ENCODE results near the gene TRPM2. TPM values are rescaled to one million over a fixed set of nuclear protein-coding genes. Genes with fewer than 3 reads are reported as not detected.

The TRPM2 gene
- total RNA-seq, 6 experiments from 2014 or later: 0.92 to 2.0 (median 1.2) TPM

GRCh38 chr21:44399955-44400790 is 46.8 kb downstream of the TRPM2 start:
- H3K27ac ChIP-seq: no peak overlapping the region
- TF ChIP-seq POLR2A (IDR thresholded peaks at IDR 0.05) (no peak), CTCF (IDR thresholded peaks at IDR 0.05) (no peak)
- WGBS (ENCODE audit: insufficient coverage, low coverage, low lambda C conversion rate, missing lambda C conversion rate): 14% methylated on average over 1 of the region's 25 CpGs
- no peaks in the 10 kb centered on the region for H3K4me1 ChIP-seq
- intact Hi-C loops (cut with DNase I): loop anchor here in 1 of 2 donors (10.0 kb wide), 1 partner anchor 45 kb away; no protein-coding TSS in a partner anchor
- no peaks in the 10 kb centered on the region for H3K9me3 ChIP-seq
- DNase-seq (peak in 1 of 3 donors; percentile 30), ATAC-seq (no peak)
- no peaks in the 10 kb centered on the region for H3K36me3 ChIP-seq
- no peaks in the 10 kb centered on the region for H3K27me3 ChIP-seq
- H3K4me3 ChIP-seq: no peak overlapping the region

GRCh38 chr21:44400791-44401385 is 47.5 kb downstream of the TRPM2 start:
- ATAC-seq (no peak), DNase-seq (peak in 1 of 3 donors; percentile 39)
- Histone ChIP-seq H3K27ac (no peak overlapping the region), H3K9me3 (no peaks in the 10 kb centered on the region), H3K4me1 (no peaks in the 10 kb centered on the region), H3K36me3 (no peaks in the 10 kb centered on the region), H3K27me3 (no peaks in the 10 kb centered on the region), H3K4me3 (no peak overlapping the region)
- TF ChIP-seq CTCF (IDR thresholded peaks at IDR 0.05) (no peak), POLR2A (IDR thresholded peaks at IDR 0.05) (no peak)
- intact Hi-C loops (cut with DNase I): no loop called here
- WGBS (ENCODE audit: insufficient coverage, low coverage, low lambda C conversion rate, missing lambda C conversion rate): no CpG with 5 or more reads among the region's 14 CpGs

GRCh38 chr21:44401386-44402160 is 48.2 kb downstream of the TRPM2 start:
- no peaks in the 10 kb centered on the region for H3K9me3 ChIP-seq
- intact Hi-C loops (cut with DNase I): no loop called here
- H3K36me3 ChIP-seq: no peaks in the 10 kb centered on the region
- TF ChIP-seq CTCF (IDR thresholded peaks at IDR 0.05) (no peak), POLR2A (IDR thresholded peaks at IDR 0.05) (no peak)
- ATAC-seq (no peak), DNase-seq (peak in 1 of 3 donors; percentile 37)
- H3K4me3 ChIP-seq: no peak overlapping the region
- 86% methylated on average over 10 of the region's 32 CpGs for WGBS (ENCODE audit: insufficient coverage, low coverage, low lambda C conversion rate, missing lambda C conversion rate)
- H3K27ac ChIP-seq: no peak overlapping the region
- H3K4me1 ChIP-seq: no peaks in the 10 kb centered on the region
- no peaks in the 10 kb centered on the region for H3K27me3 ChIP-seq

GRCh38 chr21:44402323-44403105 is 49.1 kb downstream of the TRPM2 start:
- Histone ChIP-seq H3K27me3 (no peaks in the 10 kb centered on the region), H3K9me3 (no peaks in the 10 kb centered on the region), H3K36me3 (no peaks in the 10 kb centered on the region), H3K4me3 (no peak overlapping the region), H3K27ac (no peak overlapping the region), H3K4me1 (no peaks in the 10 kb centered on the region)
- no CpG with 5 or more reads among the region's 17 CpGs for WGBS (ENCODE audit: insufficient coverage, low coverage, low lambda C conversion rate, missing lambda C conversion rate)
- DNase-seq (peak in 1 of 3 donors; percentile 40), ATAC-seq (no peak)
- intact Hi-C loops (cut with DNase I): no loop called here
- no peak for TF ChIP-seq POLR2A (IDR thresholded peaks at IDR 0.05)
- TF ChIP-seq CTCF (IDR thresholded peaks at IDR 0.05): no peak
